Heart left ventricle (tissue), 13 donors: ENCODE measurements around the gene GNA15.

Source experiments
- POLR2A ChIP-seq, 2 donors: fragments of 450-650 bp; IDR thresholded peaks; one replicate each; pipeline ENCODE4 v1.6.1; 2017; ENCODE audit warnings: antibody characterized with exemption in 2 of 2, mild to moderate bottlenecking in 2 of 2, moderate library complexity in 2 of 2
- TF ChIP-seq, protein P1 (sequence below), 12 donors: fragments of 200-600 bp; sonication (generic) in 4 of 12; IDR thresholded peaks; one replicate each; pipeline versions ENCODE4 v1.5.0 to v1.8.0; 2018 to 2022; ENCODE audit warnings: antibody characterized with exemption in 12 of 12, mild to moderate bottlenecking in 5 of 12
- donor health status: ischemic (EF 13 %, LVEDD 7.1; RV severe dilation, severe dysfunction).
- donor health status: DM: no; HTN: yes; CAD: no.
- donor health status: DM: no; HTN: no; CAD: no.
- donor health status: ischemic (EF 25% LVEDD 6.9; RV normal size, moderate dysfunction).
- donor health status: ischemic (EF 25% LVEDD 5.7; RV mildly dilated, moderate dysfunction).
- donor health status: ischemic (EF 35%, LVEDD 5.7; RV mildly dilated, moderate dysfunction).
- donor health status: nonischemic (EF 11% LVEDD 7.7; RV severe dilation, severe dysfunction).
- donor health status: DM: yes; HTN: yes; CAD: no.
- donor health status: PGD.
- donor health status: ischemic (EF 29% LVEDD 5.4; RV normal size, mild dysfunction).
- donor health status: nonischemic (EF 23%, LVEDD 6.1; RV moderate dilation, normal function).

DNA sequence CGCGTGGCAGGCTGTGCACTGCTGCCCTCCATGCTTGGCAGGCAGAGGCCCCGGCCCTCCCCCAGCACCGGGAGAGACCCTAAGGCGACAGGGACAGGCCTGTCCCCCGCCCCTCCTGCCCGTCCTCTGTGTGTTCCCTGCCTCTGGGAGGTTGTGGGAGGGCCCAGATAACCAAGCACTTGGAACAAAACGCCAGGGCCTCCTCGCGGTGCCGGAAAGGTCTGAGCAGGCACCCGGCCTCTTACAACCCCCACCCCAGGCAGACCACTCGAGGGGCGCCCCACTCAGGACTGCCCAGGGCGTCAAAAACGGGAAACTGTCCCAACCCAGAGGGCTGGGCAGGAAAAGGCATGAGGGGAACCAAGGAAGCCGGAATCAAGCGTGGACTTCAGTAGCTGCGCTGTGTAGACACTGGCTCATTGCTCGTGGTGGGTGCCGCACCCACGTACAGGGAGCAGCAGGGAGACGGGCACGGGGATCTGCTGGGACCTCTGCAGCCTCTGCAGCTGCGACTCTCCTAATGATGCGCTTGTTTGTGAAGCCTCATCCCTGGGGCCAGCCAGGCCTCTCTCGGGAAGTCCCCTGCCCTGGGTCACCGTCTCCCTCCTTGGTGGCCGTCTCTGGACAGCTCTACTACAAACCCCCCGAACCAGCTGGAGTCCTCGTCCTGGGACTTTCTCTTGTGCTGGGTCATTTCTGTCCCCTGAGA lies 21.7 kb upstream of the GNA15 start:
- TF ChIP-seq, protein P1, sequence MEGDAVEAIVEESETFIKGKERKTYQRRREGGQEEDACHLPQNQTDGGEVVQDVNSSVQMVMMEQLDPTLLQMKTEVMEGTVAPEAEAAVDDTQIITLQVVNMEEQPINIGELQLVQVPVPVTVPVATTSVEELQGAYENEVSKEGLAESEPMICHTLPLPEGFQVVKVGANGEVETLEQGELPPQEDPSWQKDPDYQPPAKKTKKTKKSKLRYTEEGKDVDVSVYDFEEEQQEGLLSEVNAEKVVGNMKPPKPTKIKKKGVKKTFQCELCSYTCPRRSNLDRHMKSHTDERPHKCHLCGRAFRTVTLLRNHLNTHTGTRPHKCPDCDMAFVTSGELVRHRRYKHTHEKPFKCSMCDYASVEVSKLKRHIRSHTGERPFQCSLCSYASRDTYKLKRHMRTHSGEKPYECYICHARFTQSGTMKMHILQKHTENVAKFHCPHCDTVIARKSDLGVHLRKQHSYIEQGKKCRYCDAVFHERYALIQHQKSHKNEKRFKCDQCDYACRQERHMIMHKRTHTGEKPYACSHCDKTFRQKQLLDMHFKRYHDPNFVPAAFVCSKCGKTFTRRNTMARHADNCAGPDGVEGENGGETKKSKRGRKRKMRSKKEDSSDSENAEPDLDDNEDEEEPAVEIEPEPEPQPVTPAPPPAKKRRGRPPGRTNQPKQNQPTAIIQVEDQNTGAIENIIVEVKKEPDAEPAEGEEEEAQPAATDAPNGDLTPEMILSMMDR (IDR thresholded peaks at IDR 0.05) = no peak
- TF ChIP-seq POLR2A (IDR thresholded peaks at IDR 0.05) = no peak
